Kidney capillary endothelial cell (primary cell): Measurements from ENCODE around the gene MESD.
A peak's percentile ranks its signal among the peaks of the same experiment; 100 is the strongest.

Experiments used
- DNase-seq: peaks from one replicate; pipeline ENCODE4 v3.0.0-alpha.2; 2018; ENCODE audit warnings: low spot score

MESD gene

GRCh38 chr15:81015621-81016488, 26.2 kb upstream of the MESD start:
- no peak for DNase-seq

DNA sequence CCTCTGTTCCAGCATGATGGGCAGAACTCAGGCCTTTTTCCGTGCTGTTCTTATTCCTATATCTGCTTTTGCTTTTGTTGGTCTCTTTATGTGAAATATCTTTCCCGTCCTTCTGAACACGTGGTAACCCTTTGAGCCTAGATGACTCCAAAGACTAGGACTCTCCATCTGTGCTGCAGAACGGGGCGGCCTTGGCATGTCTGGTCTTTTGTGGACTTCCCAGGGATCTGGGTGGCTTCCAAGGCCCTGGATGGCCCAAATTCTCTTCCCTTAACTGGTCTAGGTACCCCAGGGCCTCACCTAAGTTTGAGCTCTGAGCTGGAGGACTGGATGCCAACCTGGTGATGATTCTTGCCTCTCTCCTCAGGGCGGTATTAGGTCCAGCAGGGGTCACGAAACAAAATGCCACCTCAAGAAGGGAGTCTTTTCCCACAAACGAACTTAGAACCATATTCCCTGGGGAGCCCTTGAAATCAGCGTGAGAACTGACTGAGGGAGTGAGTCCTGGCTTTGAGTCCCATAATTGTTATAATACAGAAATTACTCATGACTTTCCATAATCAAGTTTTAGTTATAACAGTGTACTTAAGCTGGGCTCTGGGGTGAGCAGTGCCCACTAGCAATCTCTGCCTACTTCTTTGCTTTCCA, 25.0 kb upstream of the MESD start:
- no peak for DNase-seq

DNA sequence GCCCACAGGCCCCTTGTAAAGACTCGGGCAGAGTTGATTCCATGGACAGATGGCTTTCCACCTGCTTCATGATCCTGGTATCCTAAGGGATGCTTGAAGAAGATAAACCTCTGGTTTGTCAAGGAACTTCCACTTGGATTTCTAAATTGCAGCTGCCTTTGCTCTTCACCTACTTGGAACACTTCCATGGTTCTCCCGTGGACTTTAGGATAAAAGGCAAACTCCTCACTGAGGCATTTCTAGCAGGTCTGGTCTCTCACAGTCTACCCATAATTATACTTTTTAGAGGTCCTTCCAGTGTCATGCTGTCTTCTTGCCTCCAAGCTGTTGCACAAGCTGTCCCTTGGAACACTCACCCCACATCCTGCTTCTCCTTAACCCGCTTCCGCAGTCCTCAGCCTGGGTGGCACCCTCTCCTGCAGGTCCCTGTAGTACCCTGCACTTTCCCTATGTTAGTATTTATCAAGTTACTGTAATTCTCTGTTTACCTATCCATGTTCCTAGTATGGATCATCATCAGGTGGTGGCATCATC, 23.8 kb upstream of the MESD start:
- DNase-seq = no peak

DNA sequence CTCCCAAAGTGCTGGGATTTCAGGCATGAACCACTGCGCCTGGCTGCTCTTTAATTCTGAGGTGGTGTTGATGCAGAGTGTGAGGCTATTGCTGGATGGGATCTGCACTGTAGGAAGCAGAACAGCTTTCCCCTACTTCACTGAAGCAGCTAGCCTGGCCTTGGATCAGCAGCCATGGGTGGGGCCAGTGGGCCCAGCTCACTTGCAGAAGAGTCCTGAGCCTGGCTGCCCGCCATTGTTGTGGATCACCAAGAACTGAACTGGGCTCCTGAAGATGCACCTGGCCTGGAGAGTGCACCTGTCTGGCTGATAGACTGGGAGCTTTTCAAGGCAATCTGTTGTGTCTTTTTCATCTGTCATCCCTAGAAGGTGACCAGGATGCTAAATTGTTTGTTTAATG, 23.0 kb upstream of the MESD start:
- DNase-seq = no peak

- DNase-seq = no peak
Observed at GRCh38 chr15:81011593-81011992, 22.0 kb upstream of the MESD start.

DNA sequence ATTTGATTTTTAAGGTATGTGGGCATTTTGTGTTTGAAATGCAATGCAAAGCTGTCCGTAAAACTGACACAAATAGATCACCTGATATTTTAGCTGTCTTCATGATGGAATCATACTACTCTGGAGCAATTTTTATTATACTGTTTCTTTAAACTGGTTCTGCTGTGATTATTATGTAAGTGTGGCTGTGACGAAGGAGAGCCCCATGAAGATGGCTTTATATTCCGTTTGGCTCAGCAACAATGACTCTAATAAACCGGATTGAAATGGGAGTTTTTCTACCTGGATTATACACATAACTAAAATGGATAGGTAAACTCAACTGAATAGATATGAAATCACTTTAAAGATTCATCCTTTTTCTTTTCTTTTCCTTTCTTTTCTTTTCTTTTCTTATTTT, 20.5 kb upstream of the MESD start:
- DNase-seq = no peak

DNA sequence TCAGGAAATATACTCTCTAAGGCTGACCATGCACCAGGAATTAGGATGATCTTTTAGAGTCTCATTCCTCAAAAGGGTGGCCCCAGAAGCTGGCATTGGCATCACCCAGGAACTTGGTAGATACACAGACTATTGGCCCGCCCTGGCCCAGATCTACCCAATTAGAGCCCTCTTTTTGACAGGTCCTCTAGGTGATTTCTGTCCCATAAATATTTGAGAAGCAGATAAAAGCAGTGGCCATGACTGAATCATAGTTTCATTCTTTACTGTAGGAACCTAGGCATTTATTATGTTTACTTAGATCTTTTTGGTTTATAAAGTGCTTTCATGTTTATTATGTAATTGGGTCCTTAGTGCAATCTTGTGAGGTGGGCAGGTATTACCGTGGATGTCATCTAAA, 18.7 kb upstream of the MESD start:
- DNase-seq = no peak

DNA sequence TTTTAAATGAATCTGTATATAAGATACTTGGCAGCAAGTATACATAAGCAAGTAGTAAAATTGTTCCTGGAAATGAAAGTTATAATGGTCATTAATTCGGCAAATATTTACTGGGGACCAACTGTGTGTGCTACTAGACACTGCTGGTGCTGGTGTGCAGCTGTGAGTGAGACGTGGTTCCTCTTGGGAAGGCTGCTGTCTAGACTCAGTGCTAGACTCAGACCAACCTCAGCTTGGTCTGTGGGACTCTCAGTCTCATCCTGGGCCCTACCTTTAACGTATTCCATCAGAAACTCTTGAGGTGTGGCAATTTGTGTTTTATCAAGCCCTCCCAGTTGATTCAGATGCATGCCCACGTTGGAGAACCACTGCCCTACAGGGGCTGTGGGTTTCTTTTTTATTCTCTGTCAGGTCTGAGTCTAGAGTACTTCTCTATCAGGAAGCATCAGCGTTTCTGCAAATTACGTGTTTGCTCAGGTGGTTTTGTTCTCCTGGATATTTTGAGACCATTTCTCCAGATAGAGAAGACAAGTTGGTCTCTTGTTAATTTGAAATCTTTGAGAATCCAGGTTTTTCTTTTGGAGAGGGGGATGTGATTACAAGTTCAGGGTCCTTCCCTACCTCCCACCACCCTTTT, 17.9 kb upstream of the MESD start:
- no peak for DNase-seq

DNA sequence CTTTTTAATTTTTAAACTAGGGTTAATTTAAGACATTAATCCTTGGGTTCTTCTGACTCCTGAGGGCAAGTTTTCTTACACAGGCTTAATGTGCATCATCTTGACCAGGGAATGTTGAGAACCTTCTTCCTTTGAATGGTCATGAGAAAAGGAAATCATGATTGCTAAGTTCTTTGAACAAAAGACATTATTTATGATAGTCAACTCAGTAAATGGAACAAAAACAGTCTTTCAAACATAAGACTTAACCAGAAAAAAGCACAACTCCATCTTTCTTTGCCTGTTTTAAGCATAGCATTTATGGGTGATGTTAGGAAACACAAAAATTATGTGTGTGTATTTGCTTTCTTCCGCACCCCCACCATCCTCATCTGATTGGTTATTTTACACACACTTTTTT, 16.5 kb upstream of the MESD start:
- no peak for DNase-seq

GRCh38 chr15:81003097-81003350, 13.4 kb upstream of the MESD start:
- no peak for DNase-seq

- no peak for DNase-seq
Observed at GRCh38 chr15:81002331-81003096, 12.9 kb upstream of the MESD start.

DNA sequence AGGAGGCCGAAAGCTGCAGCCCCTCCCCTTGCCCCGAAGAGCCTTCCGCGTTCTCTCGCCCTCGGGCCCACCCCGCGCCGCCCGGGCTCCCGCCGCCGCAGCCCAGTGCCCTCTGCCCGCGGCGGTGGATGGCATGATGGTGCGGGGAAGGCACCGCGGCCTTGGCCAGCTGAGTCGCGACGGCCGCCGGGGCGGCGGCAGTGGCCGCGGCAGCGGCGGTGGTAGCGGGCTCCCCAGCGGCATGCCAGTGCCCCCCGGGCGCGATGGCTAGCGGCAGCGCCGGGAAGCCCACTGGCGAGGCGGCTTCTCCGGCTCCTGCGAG, 12.4 kb upstream of the MESD start:
- no peak for DNase-seq

DNA sequence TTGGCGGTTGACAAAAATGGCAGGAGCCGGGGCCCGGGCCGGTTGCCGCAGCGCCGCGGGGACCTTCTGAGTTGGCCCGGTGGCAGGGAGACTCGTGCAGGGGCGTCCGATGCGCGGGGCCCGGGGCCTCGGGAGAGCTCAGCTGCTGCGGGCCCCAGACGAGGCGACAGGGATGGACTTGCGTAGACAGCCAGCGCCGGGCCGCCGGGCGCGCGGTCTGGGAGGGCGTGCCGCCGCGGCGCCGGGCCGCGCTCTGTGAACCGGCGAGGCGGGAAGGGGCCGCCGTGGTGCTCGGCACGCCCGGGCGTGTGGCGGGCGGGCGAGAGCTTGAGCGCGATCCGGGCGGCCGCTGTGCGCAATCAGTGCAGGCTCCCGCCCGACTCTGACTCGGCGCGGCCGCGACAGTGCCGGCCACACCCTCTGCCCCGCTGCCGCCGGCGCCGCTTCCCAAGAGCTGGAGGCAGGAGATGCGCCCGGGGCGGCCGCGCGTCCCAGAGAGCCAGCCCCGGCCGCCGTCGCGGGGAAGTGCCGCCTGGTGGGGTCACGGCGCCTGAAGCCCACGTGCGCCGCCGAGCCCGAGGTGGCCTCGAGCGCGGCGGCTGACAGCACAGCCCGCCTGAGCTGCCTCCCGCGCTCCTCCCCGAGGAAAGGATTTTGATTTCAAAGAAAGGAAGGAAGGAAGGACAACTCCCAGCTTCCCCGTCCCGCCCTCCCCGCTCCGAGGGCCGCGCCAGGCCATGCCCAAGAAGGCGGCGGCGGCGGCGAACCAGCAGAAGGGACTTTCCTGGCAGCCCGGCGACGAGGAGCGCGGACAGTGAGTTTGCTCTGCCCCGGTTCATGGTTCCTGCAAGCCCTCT, 11.8 kb upstream of the MESD start:
- DNase-seq = peak; percentile 51

GRCh38 chr15:81000624-81001151, 11.1 kb upstream of the MESD start, which contains the start of gene TLNRD1:
TLNRD1 (plus strand) TSS chr15:81000923; CDS start chr15:81002272, 1,349 bp downstream.
- DNase-seq = peak; percentile 82

GRCh38 chr15:81000144-81000623, 10.6 kb upstream of the MESD start:
- DNase-seq = no peak

GRCh38 chr15:80999623-81000036, 10.0 kb upstream of the MESD start:
- DNase-seq = no peak

DNA sequence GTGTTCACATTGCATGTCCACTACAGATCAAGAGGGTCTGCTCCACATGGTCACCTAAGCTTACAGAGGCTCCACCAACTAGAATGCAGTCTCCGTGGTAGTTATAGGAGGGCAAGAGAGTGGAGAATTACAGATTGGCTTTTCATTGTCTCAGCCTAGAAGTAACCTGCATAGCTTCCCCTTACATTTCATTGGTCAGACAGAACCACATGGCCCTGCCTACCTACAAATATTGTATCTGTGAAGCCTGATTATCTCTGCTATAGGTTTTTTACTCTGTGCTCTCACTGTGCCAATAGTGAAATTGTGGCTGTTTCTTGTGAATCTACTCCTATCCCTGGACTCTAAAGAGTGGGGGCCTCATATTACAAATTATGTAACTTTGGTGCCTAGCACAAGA, 8.6 kb upstream of the MESD start:
- no peak for DNase-seq

DNA sequence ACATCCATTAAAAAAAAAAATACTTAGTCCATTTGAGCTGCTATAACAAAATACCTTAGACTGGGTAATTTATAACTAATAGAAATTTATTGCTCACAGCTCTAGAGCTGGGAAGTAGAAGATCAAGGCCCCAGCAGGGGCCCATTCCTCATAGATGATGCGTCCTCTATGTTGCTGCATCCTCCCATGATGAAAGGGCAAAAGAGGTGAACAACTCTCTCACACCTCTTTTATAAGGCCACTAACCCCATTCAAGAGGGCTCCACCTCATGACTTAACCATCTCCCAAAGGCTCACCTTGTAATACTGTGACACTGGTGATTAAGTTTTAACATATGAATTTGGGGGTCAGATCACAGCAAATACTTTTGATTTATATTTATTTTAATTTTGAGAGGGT, 8.1 kb upstream of the MESD start:
- DNase-seq = no peak

GRCh38 chr15:80996247-80996646, 6.6 kb upstream of the MESD start:
- DNase-seq = no peak

- no peak for DNase-seq
Observed at GRCh38 chr15:80992441-80992840, 2.8 kb upstream of the MESD start.

GRCh38 chr15:80992006-80992405, 2.4 kb upstream of the MESD start:
- DNase-seq = no peak
